Stimulated activated CD8-positive, alpha-beta memory T cell treated with anti-CD3 and anti-CD28 coated beads, Interleukin-12 subunit alpha, Interleukin-12 subunit beta, amount 100 ng/mL, for 24 hours (primary cell): ENCODE measurements around the gene OR52N4.
"Not testable (repeated sequence)": the region's sequence is repeated elsewhere in the genome, so short reads cannot be mapped to it uniquely, and the experiment has no call there.

Experiments used
- DNase-seq: peaks from one replicate; pipeline ENCODE4 v3.0.0-alpha.2; 2020; ENCODE audit errors: extremely low read depth

OR52N4 gene

DNA sequence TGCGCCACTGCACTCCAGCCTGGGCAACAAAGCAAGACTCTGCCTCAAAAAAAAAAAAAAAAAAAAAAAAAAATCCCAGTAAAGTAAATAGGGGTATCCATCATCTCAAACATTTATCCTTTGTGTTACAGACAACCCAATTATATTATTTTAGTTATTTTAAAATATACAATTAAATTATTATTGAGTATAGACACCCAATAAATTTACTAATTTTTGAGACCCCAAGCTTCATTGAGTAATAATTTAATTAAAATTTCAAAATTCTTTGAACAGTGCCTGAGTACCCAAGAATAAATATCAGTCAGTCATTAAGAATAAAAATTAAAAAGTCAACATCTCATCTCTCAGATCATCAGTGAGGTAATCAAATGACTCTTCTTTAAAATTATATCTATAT lies at the start of gene OR52N4:
Gene OR52N4, plus strand, starts transcription at position 301 of the 400 bp plus-strand sequence. CDS start 498 bp downstream, outside the sequence.
- no peak for DNase-seq

DNA sequence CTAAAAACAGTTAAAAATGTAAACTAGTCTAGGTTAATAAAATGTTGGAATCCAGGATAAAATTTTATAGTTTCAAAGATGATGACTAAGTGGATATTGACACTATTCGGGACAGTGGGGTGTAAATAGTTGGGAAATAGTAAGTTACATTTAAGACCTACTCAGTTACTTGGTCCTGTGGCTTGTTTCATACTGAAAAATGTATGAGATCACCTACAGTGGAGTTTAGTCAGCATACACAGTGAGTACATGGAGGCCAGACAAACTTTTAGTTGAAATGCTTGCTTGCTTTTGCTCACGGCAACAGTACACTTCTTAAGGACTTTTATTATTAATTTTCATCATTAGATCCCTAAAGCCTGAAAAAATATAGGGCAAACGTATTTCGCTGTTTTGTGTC lies 48.4 kb upstream of the OR52N4 start:
- DNase-seq = no peak

DNA sequence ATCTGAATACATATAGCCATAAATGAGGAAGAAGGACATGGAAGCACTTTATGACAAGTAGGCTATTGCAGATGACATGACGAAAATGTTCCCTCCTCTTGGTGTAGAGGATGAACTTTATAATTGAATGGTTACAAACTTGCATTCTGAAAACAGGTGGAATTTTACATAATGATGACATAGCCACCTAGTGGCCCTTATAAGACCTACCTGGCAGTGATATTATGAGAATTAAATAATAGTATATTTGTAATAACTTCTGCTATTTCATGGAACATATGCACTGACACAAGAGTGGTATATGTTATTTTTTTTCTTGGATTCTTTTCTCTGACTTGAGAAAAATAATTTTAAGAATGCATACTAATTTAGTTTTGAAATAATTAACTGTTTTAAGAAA lies 41.5 kb upstream of the OR52N4 start:
- no peak for DNase-seq

DNA sequence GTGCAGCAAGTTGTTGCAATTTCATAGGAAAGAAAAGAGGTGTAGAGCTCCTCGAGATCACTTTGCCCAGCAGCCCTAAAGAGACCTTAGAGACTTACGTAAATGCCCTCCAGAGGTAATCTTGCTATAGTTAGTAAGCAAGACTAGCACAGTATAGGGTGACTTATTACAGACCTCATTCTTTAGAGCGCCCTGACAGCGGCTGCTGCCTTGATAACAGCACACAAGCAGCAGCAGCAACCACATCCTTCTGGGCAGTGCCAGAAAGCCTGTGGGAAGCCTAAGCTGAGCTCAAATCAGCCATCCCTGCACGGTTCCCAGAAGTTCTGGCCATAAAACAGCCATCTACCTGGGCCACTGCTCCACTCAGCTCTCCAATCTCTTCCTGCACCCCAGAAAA lies 40.3 kb upstream of the OR52N4 start:
- DNase-seq = no peak

DNA sequence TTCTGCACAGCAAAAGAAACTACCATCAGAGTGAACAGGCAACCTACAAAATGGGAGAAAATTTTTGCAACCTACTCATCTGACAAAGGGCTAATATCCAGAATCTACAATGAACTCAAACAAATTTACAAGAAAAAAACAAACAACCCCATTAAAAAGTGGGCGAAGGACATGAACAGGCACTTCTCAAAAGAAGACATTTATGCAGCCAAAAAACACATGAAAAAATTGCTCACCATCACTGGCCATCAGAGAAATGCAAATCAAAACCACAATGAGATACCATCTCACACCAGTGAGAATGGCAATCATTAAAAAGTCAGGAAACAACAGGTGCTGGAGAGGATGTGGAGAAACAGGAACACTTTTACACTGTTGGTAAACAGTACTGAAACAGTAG lies 37.5 kb upstream of the OR52N4 start:
- not testable (repeated sequence) for DNase-seq

DNA sequence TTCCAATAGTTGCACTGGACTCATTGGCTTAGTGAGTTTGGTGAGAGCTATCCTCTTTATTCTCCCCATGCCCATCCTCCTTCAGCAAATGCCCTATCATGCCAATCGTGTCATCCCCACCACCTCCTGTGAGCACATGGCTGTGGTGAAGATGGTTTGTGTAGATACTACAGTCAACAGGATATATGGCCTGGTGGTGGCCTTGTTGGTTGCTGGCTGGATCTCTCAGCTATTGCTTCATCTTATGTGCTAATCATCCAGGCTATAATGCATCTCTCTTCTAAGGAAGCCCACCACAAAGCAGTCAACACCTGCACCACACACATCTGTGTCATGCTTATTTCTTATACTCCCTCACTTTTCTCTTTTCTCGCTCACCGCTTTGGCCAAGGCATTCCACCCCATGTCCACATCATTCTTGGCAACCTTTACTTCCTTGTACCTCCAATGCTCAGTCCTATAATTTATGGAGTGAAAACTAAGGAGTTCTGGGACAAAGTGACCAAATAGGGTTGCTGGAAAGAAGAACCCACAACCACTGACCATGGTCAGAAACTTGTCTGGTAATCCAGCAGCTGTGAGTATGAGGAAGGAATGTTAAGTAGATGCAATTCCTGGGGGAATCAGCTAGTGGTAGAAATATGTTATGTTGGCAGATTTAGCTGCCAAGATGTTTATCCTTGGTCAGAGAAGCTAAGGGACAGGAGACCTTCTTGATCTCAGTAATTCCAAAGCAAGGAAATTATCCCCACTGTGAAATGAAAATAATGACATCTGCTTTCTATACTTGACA lies 34.1 kb upstream of the OR52N4 start:
- DNase-seq = no peak

DNA sequence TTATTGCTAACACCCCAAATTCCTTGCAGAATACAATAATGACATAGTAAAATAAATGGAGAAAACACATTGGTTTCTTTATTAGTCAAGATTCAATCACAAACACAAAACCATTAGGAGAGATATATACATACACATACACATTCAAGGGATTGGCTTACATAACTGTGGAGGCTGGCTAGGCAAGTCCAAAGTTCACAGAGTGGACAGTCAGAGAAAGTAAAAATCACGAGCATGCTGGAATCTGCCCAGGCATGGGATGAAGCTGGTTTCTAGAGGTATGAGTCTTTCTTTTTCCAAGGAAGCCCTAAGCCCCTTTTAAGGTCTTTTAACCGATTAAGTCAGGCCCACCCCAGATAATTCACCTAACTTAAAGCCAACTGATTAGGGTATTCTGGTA lies 31.4 kb upstream of the OR52N4 start:
- DNase-seq = no peak

DNA sequence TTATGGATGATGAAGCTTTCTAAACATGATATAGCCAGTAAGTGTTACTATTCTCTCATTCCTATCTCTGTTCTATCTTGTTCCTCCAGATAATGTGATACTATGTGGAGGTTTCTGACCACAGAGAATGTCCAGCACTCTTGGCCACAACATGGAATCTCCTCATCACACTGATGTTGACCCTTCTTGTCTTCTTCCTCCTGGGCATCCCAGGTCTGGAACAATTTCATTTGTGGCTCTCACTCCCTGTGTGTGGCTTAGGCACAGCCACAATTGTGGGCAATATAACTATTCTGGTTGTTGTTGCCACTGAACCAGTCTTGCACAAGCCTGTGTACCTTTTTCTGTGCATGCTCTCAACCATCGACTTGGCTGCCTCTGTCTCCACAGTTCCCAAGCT lies 27.7 kb upstream of the OR52N4 start:
- no peak for DNase-seq

DNA sequence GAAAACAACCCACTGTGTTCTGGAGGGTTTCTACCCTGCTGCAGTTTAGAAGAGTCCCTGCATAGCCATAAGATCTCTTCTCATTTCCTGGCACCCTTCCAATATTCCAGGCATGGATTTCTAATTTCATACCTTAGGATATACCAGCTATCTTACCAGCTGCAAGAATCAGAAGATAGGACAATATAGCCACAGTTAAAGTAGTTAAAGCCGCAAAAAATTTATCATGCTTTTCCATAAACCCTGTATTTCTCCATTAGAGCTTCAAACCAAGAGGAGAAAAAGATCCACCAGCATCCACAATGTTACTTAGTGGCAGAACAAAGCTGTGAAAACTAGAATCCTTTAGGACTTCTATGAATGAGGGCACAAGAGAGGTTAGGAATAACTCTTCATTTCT lies 26.4 kb upstream of the OR52N4 start:
- DNase-seq = no peak

DNA sequence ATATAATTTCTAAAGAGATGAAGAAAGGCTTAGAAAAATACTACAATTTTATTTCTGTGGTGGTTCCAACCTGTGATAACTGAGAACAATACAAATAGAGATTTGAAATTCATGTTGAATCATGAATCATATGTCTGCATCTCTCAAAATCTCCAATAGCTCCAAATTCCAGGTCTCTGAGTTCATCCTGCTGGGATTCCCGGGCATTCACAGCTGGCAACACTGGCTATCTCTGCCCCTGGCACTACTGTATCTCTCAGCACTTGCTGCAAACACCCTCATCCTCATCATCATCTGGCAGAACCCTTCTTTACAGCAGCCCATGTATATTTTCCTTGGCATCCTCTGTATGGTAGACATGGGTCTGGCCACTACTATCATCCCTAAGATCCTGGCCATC lies 17.6 kb upstream of the OR52N4 start, which contains the start of gene OR56B1:
Gene OR56B1, plus strand, starts transcription at position 53 of the 400 bp plus-strand sequence. Its CDS starts 69 bp downstream, at position 122.
- no peak for DNase-seq

DNA sequence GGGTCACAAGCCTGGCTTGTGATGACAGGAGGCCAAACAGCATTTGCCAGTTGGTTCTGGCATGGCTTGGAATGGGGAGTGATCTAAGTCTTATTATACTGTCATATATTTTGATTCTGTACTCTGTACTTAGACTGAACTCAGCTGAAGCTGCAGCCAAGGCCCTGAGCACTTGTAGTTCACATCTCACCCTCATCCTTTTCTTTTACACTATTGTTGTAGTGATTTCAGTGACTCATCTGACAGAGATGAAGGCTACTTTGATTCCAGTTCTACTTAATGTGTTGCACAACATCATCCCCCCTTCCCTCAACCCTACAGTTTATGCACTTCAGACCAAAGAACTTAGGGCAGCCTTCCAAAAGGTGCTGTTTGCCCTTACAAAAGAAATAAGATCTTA lies 17.0 kb upstream of the OR52N4 start:
- no peak for DNase-seq

DNA sequence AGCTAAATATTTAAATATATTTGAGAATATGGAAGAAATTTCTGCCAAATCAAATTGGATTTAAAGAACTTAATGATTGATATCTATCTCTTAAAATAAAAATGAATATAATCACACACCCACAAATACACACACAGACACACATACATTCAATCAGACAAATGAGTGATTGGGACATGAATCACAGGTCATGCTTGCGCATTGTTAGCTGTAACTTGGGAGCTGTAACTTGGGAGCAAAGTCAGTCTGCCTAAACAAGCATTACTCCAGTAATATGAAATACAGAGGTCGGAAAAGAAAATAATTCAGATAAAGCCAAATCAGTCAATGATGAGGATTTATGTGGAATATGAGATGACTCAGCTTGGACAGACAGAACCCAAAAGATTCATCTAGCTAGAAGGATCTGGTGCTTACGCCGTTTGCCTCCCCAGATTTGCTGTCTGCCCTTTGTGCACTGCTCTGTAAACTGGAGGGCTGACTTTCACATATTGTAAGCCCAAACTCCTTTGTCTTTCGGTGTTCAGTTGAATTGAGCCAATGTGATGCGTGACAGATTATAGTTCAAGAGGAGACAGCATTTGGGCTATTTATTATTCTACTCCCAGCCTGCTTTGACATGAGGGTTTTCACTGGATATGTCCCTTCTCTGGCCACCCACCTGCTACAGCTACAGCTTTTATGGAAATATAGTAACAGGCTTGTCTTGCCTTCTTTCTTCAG lies 16.2 kb upstream of the OR52N4 start:
- no peak for DNase-seq

DNA sequence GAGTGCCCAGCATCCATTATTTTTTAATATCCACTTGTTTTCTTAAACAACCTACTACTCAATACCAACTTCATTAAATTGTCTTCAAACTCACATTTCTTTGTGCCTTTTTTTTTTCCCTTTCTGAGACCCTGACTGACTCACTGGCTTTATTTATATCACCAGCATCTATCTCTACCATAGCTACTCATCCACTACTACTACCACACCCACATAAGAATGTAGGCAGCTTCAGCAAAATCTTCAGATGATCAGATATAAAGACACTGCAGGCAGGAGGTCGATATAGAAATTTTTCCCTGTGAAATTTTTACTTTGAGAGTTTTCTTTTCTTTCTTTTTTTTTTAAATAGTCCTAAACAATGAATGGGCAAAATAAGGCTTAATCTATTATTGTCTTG lies 15.6 kb upstream of the OR52N4 start:
- DNase-seq = no peak

DNA sequence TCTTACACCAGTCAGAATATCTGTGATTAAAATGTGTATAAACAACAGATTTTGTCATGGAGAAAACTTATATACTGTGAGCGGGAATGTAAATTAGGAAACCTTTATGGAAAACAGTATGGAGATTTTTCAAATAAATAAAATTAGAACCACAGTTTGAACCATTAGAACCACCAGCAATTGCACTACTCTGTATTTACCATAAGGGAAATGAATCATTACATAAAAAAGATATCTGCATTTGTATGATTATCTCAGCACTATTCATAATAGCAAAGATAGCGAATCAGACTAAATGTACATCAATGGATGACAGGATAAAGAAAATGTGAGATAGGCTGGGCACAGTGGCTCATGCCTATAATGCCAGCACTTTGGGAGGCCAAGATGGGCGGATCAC lies 7.4 kb upstream of the OR52N4 start:
- no peak for DNase-seq

DNA sequence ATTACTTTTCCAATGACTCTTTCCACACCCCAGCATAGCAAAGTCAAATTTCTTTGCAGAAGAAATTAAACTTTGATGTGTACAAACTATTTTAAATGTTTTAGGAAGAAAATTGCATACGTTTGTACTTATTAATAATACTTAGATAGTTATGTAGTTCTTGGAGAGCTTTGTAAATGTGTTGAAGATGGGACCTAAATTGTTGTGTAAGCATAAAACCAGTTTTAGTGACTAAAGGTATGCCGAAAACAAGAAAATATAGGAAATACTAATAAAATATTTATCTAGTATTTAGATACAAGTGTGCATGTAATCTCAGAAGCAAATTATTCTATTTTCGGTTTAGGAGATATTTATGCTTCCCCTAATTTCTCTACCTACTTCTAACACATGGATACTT lies 4.2 kb upstream of the OR52N4 start:
- DNase-seq = no peak

DNA sequence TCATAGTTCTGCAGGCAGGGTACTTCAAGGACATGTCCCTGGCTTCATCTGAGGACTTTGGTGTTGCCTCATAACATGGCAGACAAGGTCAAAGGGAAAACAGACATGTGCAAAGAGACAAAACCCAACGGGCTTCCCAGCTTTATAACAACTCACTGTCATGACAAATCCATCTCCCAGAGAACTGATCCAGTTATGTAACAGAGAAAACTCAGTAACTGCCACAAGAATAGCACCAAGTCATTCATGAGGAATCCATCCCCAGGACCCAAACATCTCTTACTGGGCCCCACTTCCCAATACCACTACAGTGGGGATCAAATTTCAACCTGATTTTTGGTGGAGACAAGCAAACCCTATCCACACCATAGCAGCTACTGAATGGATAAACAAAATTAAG lies 13.0 kb downstream of the OR52N4 start:
- DNase-seq = no peak

DNA sequence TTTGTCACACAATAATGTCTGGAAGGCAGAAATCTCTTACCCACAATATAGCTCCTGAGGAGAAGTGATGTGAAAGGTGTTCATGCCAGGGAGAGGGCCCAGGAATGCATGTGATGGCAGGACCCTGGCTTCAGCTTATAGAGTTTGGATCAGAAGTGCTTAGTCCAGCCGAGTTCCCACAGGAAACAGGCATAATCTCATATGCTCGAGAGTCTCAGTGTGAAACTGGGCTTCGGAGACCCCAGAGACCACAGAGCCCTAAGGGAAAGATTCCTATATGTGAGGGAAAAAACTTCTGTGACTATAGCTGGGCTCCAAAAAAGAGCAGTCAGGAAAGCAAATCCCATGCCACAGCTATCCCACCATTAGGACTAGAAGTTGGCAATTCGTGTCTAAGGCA lies 29.2 kb downstream of the OR52N4 start, which contains the start of gene OR52N5:
Gene OR52N5, minus strand, starts transcription at position 101 of the 400 bp plus-strand sequence. CDS start 4,721 bp downstream, outside the sequence.
- no peak for DNase-seq

DNA sequence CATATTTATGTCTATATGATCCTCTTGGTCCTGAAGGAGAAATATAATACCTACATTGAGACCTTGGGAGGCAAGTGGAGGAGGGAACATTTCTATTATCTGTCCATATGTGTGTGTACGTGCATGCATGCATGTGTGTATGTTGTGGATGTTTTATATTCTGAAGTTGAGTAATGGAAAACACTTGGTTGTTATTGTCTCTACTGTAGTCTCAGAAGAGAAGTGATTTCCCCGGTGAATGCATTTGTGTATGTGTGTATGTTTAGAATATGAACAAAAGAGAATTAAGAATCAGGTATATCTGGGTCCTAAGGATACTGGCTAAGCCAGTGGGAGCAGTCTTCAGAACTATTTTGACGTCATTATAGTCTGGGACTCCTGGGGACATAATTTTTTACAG lies 37.1 kb downstream of the OR52N4 start, which contains the start of gene OR52N1:
Gene OR52N1, minus strand, starts transcription at position 101 of the 400 bp plus-strand sequence. CDS start 2,449 bp downstream, outside the sequence.
- no peak for DNase-seq

DNA sequence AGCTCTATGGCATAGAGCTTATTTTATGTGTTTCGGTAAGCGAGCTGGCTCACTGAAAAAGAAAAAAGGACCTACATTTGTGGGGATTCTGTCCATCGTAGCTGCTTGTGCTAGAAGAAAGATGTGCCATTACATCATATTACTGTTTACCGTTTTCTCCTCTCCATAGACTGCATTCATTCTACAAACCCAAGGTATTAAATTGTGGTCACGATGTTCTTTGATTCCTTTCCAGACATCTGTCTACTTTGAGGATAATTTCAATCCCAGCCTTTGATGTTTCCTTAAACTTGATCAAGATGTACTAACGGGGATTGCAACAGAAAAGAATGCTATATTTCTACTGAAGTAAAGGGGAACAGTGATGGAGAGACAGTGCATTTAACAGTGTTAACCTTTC lies 42.5 kb downstream of the OR52N4 start:
- no peak for DNase-seq

DNA sequence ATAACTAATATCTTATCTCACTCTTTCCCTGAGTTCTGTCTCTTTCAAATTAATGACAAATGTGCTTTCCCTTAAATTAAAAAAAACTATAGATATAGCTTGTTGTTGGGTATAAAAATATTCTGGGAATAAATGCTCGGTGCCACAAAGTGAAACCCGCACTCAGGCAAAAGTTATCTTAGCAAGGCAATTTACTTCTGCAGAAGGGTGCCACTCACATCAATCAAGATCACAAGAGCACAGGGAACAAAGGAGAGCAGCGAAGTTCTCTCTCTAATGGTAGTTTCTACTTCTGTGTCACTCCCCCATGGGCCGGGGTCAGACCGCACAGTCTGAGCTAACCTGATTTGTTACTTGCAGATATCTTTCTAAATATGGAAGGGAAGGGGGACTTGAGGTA lies 49.9 kb downstream of the OR52N4 start:
- no peak for DNase-seq
